Epithelial cell of alveolus of lung (primary cell): ENCODE data around the gene DMRTC1B. TPM values are rescaled to one million over a fixed set of nuclear protein-coding genes. Genes with fewer than 3 reads are reported as not detected.

ENCODE experiments used
- total RNA-seq: library from RNA; depleted of rRNA; stranded (reverse); fragments of >200 nt; gene quantifications from 2 replicates; pipeline ENCODE4 v1.2.1, GENCODE V29; 2015

The DMRTC1B gene
- not detected in 2 replicates for total RNA-seq

GRCh38 chrX:72776653-72777466, at the start of gene DMRTC1B:
Gene DMRTC1B, plus strand, starts transcription at chrX:72776890. Its CDS starts 68,246 bp downstream, at chrX:72845136.

GRCh38 chrX:72782560-72782959, 5.9 kb downstream of the DMRTC1B start, which contains the start of gene FAM236B:
Gene FAM236B, minus strand, starts transcription at chrX:72782660. Its CDS starts 100 bp downstream, at chrX:72782560.

GRCh38 chrX:72808110-72808509, 31.4 kb downstream of the DMRTC1B start, which contains the start of gene FAM236D:
Gene FAM236D, minus strand, starts transcription at chrX:72808210. Its CDS starts 100 bp downstream, at chrX:72808110.

Other genes with a start within 250 kb of the DMRTC1B start
- 17.2 and 23.5 TPM in 2 replicates for gene HDAC8, start 204.0 kb upstream of the DMRTC1B start, total RNA-seq
- gene PHKA1, start 62.6 kb upstream of the DMRTC1B start, total RNA-seq, result 5.3 and 6.5 TPM in 2 replicates
- gene FAM236B, start 5.8 kb downstream of the DMRTC1B start, total RNA-seq, result not detected in 2 replicates
- not detected in 2 replicates for gene FAM236D, start 31.3 kb downstream of the DMRTC1B start, total RNA-seq
- gene FAM236C, start 135.7 kb downstream of the DMRTC1B start, total RNA-seq, result not detected in 2 replicates
- not detected in 2 replicates for gene FAM236A, start 161.3 kb downstream of the DMRTC1B start, total RNA-seq
- gene DMRTC1, start 166.9 kb downstream of the DMRTC1B start, total RNA-seq, result not detected in 2 replicates
- gene PABPC1L2B, start 226.0 kb downstream of the DMRTC1B start, total RNA-seq, result not detected in 2 replicates